Measurements from ENCODE around the gene PRKCQ.

The PRKCQ gene

DNA sequence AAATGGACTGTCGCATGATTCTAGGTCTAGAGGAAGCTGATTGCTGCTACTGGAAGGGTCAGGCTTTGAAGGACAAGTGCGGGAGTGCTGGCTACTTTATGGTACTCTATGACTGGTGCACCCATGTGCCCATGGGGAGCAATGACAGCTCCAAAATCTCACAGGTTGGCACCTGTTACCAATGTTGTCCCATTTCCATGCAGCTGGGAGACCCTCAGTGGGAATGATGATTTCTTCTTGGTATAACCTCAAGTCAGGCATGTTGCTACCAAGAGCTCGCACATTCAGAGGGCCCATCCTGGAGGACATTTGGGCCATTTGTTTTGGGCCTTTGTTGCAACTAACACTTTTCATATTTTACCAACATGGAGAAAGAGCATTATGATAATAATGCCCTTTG lies 174.4 kb downstream of the PRKCQ start:
- TF ChIP-seq, protein P1, sequence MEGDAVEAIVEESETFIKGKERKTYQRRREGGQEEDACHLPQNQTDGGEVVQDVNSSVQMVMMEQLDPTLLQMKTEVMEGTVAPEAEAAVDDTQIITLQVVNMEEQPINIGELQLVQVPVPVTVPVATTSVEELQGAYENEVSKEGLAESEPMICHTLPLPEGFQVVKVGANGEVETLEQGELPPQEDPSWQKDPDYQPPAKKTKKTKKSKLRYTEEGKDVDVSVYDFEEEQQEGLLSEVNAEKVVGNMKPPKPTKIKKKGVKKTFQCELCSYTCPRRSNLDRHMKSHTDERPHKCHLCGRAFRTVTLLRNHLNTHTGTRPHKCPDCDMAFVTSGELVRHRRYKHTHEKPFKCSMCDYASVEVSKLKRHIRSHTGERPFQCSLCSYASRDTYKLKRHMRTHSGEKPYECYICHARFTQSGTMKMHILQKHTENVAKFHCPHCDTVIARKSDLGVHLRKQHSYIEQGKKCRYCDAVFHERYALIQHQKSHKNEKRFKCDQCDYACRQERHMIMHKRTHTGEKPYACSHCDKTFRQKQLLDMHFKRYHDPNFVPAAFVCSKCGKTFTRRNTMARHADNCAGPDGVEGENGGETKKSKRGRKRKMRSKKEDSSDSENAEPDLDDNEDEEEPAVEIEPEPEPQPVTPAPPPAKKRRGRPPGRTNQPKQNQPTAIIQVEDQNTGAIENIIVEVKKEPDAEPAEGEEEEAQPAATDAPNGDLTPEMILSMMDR (IDR thresholded peaks at IDR 0.05) = no peak

DNA sequence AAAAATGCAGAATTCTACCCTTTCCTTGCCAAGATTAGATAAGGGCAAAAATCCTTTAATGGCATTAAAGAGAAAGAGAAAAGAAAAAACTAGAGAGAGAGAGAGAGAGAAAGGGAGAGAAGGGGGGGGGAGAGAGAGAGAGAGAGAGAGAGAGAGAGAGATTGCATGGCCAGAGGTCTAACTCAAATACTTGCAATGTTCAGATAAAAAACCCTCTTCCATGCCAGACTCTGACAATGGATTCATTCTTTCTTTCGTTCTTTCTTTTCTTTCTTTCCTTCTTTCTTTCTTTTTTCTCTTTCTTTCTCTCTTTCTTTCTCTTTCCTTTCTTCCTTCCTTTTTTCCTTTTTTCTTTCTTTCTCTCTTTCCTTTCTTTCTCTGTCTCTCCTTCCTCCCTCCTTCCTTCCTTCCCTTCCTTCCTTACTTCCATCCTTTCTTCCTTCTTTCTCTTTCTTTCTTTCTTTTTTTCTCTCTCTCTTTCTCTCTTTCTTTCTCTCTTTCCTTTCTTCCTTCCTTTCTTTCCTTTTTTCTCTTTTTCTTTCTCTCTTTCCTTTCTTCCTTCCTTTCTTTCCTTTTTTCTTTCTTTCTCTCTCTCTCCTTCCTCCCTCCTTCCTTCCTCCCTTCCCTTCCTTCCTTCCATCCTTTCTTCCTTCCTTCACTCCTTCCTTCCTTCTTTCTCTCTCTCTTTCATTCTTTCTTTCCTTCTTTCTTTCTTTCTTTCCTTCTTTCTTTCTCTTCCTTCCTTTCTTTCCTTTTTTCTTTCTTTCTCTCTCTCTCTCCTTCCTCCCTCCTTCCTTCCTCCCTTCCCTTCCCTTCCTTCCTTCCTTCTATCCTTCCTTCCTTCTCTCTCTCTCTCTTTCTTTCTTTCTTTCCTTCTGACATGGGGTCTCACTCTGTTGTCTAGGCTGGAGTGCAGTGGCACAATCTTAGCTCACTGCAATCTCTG lies 175.7 kb downstream of the PRKCQ start:
- TF ChIP-seq, protein P1 (IDR thresholded peaks at IDR 0.05) = no peak

DNA sequence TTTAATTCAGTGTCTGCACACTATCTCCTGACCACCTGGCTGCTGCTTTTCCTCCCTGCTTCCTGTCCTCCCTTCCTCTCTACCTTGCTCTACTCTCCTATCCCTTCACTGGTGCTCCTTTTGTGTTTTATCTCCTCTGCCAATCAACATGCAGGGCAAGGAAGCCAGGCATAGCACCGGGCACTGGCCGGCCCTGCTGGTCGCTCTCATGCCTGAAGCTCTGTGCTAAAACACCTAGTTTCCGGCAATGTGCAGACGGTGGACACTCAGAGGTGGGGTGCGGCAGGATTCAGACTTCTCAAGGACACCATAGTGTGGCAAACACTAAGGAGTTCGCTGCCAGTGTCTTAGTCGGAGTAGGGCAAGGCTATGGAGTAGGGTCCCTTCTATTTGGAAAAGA lies 177.1 kb downstream of the PRKCQ start:
- TF ChIP-seq, protein P1 (IDR thresholded peaks at IDR 0.05) = no peak

- TF ChIP-seq, protein P1 (IDR thresholded peaks at IDR 0.05) = no peak
Measured at GRCh38 chr10:6402349-6402709, 177.7 kb downstream of the PRKCQ start.

- TF ChIP-seq, protein P1 (IDR thresholded peaks at IDR 0.05) = peak; percentile 83
Measured at GRCh38 chr10:6401558-6402348, 178.3 kb downstream of the PRKCQ start.

GRCh38 chr10:6400821-6401465 lies 179.1 kb downstream of the PRKCQ start:
- TF ChIP-seq, protein P1 (IDR thresholded peaks at IDR 0.05) = no peak

DNA sequence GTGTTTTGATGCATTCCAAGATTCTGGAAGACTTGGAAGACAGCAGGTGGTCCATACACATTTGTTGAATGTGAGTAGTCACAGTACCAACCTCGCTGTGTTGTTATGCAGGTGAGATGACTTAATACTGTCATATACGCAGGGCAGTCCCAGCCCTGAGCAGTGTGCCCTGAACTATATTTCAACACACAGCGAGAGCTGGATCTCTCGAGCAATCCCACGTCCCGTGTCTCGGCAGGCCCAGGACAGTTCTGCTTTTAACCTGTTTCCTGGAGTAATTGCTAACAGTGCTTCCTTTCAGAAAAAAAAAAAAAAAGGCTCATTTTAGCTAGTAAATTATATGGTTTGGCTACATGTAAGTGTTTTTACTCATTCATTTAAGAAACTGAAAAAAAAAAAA lies 179.7 kb downstream of the PRKCQ start:
- TF ChIP-seq, protein P1 (IDR thresholded peaks at IDR 0.05) = no peak
